Activated CD4-positive, alpha-beta T cell treated with anti-CD3 and anti-CD28 coated beads, Interleukin-2, Interleukin-6, amounts not matched to agents 100 ng/mL and 50 ng/mL, durations not matched to agents 16 hours and 8 hours (primary cell): Measurements from ENCODE around the gene TMEM135.
A peak's percentile ranks its signal among the peaks of the same experiment; 100 is the strongest.
"Not testable (repeated sequence)": the region's sequence is repeated elsewhere in the genome, so short reads cannot be mapped to it uniquely, and the experiment has no call there.

Source experiments
- DNase-seq: peaks from one replicate; pipeline ENCODE4 v3.0.0-alpha.2; 2020

Gene TMEM135

GRCh38 chr11:87037450-87038234 is at the start of gene TMEM135:
Gene TMEM135 (plus strand): TSS chr11:87037934. CDS start chr11:87038046, 112 bp downstream.
- DNase-seq = peak; percentile 97

DNA sequence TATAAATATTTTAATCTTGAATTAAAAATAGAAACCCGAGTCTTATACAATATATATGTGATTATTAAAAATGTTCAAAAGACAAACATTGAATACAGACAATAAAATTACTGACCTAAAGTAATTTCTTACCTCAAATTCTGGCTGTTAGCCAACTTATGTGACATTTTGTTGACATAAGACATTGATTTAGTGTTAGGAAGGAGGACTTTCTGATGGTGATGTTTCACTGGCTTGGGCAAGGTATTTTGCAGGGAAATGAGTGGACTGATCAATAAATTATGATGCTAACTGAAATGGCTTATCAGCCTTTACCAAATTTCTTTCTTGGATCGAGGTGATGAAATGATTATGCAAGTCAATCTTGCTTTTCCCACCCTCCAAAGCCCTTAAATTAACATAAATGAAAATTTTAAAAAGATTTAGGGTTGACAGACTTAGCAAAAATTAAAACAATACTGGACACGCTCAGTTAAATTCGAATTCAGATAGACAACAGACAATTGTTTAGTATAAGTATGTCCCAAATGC is 49.3 kb upstream of the TMEM135 start:
- DNase-seq = no peak

DNA sequence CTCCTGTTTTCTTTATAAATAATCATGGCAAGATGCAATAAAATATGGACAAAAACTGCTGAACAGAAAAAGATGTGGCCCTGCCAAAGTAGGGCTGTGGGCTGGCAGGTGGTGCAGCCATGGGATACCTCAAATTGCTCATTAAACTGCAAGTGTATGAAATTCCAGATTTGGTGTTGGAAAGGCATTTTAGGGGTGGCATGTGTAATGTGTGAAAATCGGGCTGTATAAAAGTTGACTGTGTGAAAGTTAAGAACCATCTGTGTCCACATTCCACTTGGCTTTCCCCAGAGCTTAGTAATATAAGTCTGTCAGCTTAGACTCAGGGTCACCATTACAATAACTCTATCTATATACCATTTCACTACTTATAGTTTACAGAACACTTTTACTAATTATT is 47.7 kb upstream of the TMEM135 start:
- no peak for DNase-seq

DNA sequence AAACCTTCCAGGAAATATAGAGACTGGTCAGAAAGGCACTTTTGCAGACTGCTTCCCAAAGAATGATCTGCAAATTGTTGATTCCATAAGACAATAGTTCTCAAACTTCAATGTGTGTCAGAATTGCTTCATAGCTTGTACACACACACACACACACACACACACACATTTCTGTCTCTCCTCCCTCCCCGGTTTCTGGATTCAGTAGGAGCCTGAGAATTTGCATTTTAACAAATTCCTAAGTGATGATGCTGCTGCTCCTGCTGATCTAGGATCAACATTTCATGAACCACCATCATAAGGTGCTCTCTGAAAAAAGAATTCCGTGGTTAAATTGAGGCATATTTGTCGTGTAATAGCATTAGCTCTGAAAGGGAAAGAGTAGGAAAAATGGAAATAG is 47.2 kb upstream of the TMEM135 start:
- no peak for DNase-seq

- DNase-seq = no peak
Observed at GRCh38 chr11:86991341-86991740, 46.4 kb upstream of the TMEM135 start.

GRCh38 chr11:86992340-86992739 is 45.4 kb upstream of the TMEM135 start:
- DNase-seq = not testable (repeated sequence)

GRCh38 chr11:86993031-86993430 is 44.7 kb upstream of the TMEM135 start:
- no peak for DNase-seq

DNA sequence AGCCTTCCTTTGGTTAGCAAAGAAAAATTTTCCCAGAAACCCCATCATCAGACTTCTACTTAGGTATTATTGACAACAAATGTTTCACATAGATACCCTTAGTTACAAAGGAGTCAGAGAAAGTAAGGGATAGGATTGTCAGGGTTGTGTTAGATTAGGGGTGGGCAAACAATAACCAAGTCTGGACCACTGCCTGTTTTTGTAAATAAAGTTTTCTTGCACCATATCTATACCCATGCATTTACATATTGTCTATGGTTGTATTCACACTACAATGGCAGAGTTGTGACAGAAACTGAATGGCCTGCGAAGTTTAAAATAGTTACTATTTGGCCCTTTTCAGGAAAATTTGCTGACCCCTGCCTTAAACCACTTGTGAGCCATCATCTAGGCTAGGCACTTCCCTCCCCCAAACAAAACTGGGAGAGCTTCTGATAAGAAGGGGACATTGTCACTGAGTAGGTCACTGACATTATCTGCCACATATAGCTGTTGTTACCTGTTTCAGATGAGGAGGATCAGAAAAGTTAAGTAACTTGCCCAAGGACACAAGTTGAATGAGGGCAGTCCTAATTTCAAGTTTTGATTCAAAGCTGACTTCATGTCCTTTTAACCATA is 40.7 kb upstream of the TMEM135 start:
- DNase-seq = no peak

GRCh38 chr11:86999388-86999787 is 38.3 kb upstream of the TMEM135 start:
- no peak for DNase-seq

GRCh38 chr11:86999859-87000753 is 37.6 kb upstream of the TMEM135 start:
- no peak for DNase-seq

DNA sequence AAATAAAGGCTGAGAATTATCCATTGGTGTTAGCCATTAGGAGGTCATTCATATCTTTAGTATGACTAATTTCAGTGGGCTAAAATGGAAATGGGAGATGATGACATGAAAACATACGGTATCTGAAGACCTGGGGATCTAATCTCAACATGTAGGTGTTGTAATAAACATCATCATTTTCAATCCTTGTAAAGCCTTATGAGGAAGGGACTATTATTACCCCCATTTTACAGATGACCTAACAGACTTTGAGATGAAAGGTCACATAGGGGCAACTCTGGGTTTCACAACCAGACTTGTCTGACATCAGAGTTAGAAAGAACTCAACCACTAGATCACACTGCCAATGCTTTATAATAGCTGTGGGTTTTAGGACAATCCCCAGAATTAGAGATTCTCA is 34.8 kb upstream of the TMEM135 start:
- peak; percentile 12 for DNase-seq

GRCh38 chr11:87004281-87004680 is 33.5 kb upstream of the TMEM135 start:
- not testable (repeated sequence) for DNase-seq

DNA sequence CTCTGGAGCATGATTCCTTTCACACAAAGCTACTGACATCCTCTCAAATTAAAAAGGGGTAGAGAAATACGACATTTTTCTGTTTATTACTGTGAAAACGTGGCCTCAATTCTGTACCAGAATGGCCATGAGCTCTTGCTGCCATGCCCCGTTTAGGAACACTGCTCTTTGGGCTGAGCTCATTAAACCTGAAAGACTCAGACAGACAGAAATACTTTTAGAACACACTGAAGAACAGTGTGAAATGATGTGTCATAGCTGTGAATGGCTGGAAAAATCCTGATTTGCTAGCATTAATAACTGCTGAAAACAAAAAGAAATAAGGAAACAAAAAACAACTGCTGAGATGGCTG is 32.2 kb upstream of the TMEM135 start:
- no peak for DNase-seq

- no peak for DNase-seq
Observed at GRCh38 chr11:87006035-87006434, 31.7 kb upstream of the TMEM135 start.

GRCh38 chr11:87007963-87008362 is 29.8 kb upstream of the TMEM135 start:
- DNase-seq = no peak

GRCh38 chr11:87012089-87012488 is 25.6 kb upstream of the TMEM135 start:
- DNase-seq = no peak

DNA sequence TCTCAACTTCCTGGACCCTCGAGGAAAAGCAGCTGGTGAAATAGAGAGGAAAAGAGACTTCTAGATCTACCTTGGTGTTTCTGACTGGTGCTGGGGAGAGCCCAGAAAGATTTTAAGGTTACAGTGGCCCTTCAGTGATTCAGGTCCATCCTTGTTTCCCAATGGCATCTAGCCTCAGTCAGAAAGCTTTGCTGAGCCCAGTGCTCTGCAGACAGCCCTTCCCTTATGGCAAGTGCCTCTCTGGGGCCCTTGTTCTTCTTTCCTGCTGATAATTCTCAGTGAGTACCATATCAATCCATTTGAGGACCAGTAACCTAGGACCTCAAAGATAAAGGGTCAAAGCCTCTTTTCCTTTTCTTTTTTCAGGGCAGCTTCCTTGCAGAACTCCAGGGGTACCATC is 25.1 kb upstream of the TMEM135 start:
- no peak for DNase-seq

DNA sequence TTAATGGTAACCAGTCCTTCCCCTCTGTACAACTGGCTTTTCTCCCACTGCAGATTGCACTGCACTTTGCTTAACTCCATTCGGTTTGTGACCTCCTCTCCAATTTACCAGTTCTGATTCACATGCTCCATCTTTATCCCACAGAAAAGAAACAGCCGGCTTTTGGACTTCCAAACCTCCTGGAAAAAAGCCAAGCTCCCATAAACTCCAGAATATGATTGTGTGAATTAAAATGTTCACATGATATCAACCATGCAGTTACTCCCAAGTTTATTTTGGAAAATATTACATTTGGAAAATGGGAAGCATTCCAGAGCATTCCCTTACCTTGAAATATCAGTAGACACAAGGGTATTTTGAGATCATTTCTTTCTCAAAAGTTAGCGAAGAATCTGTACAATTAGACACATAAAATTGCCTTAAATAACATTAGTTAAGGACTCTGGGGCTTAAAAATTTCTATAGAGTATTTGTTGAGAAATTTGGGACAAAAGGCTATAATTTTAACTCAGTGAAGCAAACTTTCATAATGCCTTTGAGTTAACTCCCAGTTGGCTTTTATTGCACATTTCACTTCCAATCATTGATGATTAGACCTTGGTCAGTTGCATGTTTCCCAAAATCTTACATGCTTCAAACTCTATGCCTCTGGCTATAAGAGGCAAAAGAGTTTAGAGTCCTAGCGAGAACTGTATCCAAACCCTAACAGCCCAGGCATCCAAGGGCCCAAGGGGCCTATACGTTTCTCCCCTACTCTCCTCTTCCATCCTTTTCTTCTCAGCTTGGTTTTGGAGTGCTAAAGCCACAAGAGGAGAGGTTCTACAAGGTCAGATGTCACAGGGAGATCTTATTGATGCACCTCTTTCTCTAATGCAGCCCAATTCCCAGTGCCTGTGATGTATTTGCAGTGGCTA is 23.6 kb upstream of the TMEM135 start:
- DNase-seq = no peak

DNA sequence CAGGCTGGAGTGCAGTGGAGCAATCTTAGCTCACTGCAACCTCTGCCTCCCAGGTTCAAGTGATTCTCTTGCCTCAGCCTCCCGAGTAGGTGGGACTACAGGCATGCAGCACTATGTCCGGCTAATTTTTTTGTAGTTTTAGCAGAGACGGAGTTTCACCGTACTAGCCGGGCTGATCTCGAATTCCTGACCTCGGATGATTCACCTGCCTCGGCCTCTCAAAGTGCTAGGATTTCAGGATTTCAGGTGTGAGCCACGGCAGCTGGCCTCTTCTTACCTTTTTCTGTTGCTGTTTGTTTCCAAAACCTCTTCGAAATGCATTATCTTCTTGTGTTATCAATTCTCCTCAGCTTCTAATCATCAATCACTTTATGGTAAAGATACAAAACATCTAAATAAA is 22.1 kb upstream of the TMEM135 start:
- no peak for DNase-seq

DNA sequence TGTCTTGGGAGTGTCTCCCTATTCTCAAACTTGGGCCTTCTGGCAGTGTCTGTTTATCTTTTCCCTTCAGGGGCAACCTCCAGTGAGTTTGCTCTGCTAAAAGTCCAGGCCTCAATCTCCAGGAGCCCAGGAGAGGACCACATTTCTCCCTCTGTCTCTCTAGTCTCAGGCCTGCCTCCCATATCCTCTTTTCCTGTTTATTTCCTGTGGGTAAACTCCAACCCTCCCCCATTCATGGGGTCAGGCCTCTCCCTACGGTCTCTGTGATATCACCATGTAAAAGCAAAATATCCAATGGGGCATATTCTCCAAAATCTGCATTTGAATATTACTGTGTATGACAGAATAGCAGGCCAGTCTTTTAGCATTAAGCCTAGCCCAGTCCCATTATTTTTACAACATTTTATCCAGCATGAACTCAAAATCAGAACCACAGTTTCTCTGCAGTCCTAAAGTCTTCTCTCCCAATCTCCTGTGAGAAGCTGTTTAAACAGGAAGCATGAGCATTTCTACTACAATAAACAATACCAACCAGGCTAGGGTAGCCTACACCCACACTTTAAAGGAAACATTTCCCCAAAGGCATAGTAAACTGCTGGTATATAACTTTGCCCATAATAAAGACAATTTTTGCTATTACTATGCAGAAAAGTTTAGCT is 18.0 kb upstream of the TMEM135 start:
- no peak for DNase-seq

GRCh38 chr11:87020336-87020735 is 17.4 kb upstream of the TMEM135 start:
- no peak for DNase-seq
